SK-N-MC (cell line): Measurements from ENCODE around the gene MMRN2.

Experiments used
- DNase-seq: peaks from one replicate; pipeline ENCODE4 v3.0.0-alpha.2; 2011; ENCODE audit warnings: low read depth, low spot score
- H3K27ac ChIP-seq: fragments of 200-600 bp; sonication (generic); 2 replicates; pipeline ENCODE4 v1.5.1; 2016; ENCODE audit warnings: mixed run types
- H3K36me3 ChIP-seq: fragments of 200-600 bp; sonication (generic); 2 replicates; pipeline ENCODE4 v1.6.1; 2017; ENCODE audit warnings: antibody characterized with exemption, low read length, mixed read lengths; ENCODE audit not compliant: insufficient read depth
- H3K4me3 ChIP-seq: fragments of 200-600 bp; sonication (generic); 2 replicates; pipeline ENCODE4 v1.5.1; 2016
- H3K9ac ChIP-seq: fragments of 200-600 bp; sonication (generic); 2 replicates; pipeline ENCODE4 v1.8.0; 2017; ENCODE audit warnings: mixed run types, mixed read lengths; ENCODE audit not compliant: insufficient read length
- H3K9me3 ChIP-seq: fragments of 200-600 bp; sonication (generic); 2 replicates; pipeline ENCODE4 v1.6.1; 2017; ENCODE audit warnings: low read depth, mild to moderate bottlenecking, antibody characterized with exemption, low read length, moderate library complexity, mixed read lengths
- EZH2 ChIP-seq: fragments of 200-600 bp; sonication (generic); IDR thresholded peaks from one replicate; pipeline ENCODE4 v1.6.1; 2017; ENCODE audit warnings: antibody characterized with exemption
- FOXP2 ChIP-seq: optimal IDR thresholded peaks from 2 replicates; pipeline ENCODE3; 2011; ENCODE audit warnings: mild to moderate bottlenecking, moderate library complexity; ENCODE audit not compliant: insufficient read depth; ENCODE audit errors: extremely low read length, control extremely low read depth
- POLR2AphosphoS5 ChIP-seq: IDR thresholded peaks from 2 replicates; pipeline ENCODE4 v1.6.1; 2012; ENCODE audit warnings: mild to moderate bottlenecking, low read depth, low read length, borderline replicate concordance

Gene MMRN2

DNA sequence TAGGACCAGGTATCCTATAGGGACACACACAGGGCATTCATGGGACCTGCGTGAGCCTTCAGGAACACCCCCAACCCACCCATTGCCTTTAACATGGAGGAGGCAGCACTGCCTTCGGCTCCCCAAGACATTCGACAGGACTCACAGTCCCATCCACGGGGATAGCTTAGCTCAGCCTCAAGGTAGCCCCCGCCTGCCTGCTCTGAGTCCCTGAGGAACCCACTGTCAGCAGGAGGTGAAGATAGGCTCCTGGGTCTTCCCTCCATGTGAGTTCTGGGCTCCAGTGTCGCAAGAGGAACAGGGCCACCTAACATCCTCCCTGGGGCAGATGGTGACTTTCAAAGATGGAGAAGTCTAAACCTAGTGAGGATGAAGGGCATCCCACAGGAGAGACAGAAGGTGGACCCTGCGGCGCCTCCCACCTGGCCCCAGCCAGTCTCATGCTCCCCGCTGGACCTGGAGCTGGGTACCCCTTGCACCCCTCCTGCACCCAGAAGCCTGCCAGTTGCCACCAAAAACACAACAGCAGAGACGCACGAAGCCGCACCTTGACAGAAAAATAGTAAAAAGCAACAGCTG, 6.0 kb upstream of the MMRN2 start:
- Histone ChIP-seq H3K9ac (no peak overlapping the region), H3K4me3 (no peak overlapping the region), H3K36me3 (no peaks in the 10 kb centered on the region), H3K27ac (no peak overlapping the region), H3K9me3 (no peaks in the 10 kb centered on the region)
- DNase-seq: no peak
- TF ChIP-seq EZH2 (no peak), FOXP2 (no peak), POLR2AphosphoS5 (no peak)

DNA sequence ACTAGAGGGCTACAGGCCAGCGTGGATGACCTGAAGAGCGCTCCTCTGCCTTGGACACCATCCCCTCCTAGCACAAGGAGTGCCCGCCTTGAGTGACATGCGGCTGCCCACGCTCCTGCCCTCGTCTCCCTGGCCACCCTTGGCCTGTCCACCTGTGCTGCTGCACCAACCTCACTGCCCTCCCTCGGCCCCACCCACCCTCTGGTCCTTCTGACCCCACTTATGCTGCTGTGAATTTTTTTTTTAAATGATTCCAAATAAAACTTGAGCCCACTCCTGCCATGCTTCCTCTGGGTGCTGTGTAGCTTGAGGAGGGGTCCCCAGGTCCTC, 5.5 kb upstream of the MMRN2 start:
- Histone ChIP-seq H3K9me3 (no peaks in the 10 kb centered on the region), H3K4me3 (no peak overlapping the region), H3K9ac (no peak overlapping the region), H3K27ac (no peak overlapping the region), H3K36me3 (no peaks in the 10 kb centered on the region)
- TF ChIP-seq EZH2 (no peak), POLR2AphosphoS5 (no peak), FOXP2 (no peak)
- no peak for DNase-seq

DNA sequence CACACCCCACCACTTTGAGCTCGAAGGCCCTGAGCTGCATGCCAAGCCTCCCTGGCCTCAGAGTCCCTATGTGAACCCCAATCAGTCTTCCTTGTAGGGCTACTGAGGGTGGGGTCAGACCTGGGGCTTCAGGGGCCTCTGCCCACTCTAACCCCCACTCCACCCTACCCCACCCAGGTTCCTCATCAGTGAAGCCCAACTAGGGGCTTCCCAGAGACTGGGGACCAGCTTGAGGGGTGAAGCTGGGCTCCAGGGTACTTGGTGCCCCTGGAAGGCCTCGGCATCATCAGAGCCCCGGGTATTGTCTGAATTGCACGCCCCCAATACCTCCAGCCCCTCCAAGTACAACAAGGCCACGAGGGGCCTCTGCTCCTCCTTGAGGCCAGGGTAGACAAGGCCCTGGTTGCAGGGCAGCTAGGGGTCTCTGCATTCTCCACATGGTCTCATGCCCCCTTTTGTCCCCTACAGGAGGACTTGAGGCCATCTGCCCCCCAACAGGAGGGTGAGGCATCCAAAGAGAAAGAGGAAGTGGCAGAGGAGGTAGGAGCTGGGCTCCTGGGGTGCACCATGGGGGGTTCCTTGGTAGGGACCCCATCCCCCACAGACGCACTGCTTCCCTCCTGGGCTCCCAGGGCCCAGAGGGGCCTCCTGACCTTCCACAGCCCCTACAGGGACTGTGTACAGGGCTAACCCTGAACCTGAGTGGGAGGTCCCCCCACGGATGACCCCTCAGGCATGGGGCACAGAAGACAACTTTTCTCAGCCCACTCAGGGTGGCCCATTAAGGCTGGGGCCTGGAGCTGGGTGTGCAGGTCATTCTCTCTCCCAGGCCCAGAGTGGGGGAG, 4.9 kb upstream of the MMRN2 start:
- TF ChIP-seq FOXP2: no peak
- no peak for TF ChIP-seq EZH2
- TF ChIP-seq POLR2AphosphoS5: no peak
- no peak for DNase-seq
- Histone ChIP-seq H3K9me3 (no peaks in the 10 kb centered on the region), H3K36me3 (no peaks in the 10 kb centered on the region), H3K27ac (no peak overlapping the region), H3K9ac (no peak overlapping the region), H3K4me3 (no peak overlapping the region)

DNA sequence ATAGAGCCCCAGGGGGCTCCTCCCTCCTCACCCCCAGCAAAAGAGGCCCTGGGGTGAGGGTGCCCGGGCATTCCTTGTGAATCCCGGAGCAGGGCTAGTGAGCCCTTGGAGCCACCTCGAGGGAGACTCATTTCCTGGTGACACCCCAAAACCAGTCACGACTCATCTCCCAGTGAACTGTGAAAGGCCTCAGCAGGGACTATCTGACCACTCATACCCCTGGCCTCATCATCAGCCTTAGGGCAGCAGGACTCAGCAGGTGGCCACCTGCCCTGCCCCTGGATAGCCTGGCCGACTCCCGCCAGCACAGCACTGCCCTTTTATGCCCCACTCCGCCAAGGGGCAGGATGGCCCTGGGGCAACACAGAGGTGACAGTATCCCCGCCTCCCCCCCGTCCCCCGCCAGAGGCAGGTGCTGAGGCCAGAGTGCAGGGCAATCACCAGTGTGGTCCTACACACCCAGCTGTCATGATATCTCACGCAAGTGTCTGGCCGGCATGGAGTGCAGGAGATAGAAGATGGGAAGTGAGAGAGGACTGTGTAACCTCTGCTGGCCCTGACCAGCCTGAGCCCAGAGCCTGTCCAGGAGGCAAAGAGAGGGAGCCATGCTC, 4.2 kb upstream of the MMRN2 start:
- H3K36me3 ChIP-seq: no peaks in the 10 kb centered on the region
- TF ChIP-seq FOXP2 (no peak), EZH2 (no peak), POLR2AphosphoS5 (no peak)
- no peak for DNase-seq
- H3K9me3 ChIP-seq: no peaks in the 10 kb centered on the region
- H3K4me3 ChIP-seq: no peak overlapping the region
- no peak overlapping the region for H3K27ac ChIP-seq
- no peak overlapping the region for H3K9ac ChIP-seq

DNA sequence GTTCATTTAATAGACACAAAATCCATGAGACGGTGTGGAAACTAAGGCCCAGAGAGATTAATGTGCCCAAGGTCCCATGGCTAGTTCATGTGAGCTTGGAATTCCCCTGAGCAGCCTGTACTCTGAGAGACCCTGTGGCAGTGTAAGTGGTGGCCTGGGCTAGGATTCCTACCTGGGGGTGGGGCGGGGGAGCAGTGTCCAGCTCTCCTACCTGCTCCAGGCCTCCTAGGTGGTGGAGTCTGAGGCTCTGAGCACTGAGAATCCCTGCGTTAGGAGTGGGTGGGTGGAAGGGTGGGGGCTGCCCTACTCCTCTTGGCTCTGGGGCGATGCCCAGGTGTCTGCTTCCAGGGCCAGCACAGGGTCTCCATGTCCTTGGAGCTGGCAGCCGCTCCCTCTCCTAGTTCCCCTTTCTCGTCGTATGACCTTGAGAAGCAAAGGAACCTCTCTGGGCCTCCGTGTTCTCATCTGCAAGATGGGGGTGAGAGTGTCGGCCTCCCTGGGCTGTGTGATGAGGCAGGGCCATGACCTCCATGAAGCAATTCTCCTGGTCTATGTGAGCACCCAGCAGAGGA, 3.5 kb upstream of the MMRN2 start:
- Histone ChIP-seq H3K4me3 (no peak overlapping the region), H3K9me3 (no peaks in the 10 kb centered on the region), H3K9ac (no peak overlapping the region), H3K36me3 (no peaks in the 10 kb centered on the region), H3K27ac (no peak overlapping the region)
- TF ChIP-seq EZH2 (no peak), POLR2AphosphoS5 (no peak), FOXP2 (no peak)
- no peak for DNase-seq

DNA sequence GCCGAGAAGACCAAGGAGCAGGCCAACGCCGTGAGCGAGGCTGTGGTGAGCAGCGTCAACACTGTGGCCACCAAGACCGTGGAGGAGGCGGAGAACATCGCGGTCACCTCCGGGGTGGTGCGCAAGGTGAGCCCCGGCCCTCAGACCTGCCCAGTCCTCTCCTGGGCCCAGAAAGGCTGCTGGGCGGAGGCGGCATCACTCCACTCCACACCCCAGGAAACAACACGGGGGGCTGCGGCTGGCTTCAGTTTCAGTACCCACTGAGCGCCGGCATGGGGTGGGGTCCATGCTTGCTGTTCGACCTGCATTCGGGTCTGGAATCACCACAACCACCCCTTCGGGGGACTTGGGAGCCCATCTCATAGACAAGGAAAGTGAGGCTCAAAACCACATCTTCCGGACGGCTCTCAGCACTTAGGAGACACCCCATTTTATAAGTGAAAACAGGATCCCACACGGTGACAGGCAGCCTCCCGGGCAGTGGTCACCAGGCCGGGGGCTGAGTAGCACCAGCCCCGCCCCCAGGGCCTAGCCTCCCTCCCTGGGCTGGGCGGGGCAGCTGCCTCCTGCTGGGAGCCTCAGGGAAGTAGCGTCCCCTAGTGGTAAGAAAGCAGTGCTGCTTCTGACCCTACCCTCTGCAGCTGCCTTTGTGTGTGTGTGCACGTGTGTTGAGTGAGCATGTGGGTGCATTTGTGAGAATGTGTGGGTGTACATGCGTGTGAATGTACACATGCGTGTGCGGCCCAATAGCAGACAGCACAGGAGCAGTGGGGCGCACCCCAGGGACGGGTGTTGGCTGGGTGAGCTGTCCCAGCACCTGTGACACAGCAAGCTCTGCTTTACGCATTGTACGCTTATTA, 2.8 kb upstream of the MMRN2 start:
- H3K27ac ChIP-seq: no peak overlapping the region
- no peak overlapping the region for H3K4me3 ChIP-seq
- no peak for DNase-seq
- H3K9me3 ChIP-seq: no peaks in the 10 kb centered on the region
- H3K9ac ChIP-seq: no peak overlapping the region
- no peaks in the 10 kb centered on the region for H3K36me3 ChIP-seq
- TF ChIP-seq EZH2 (no peak), POLR2AphosphoS5 (no peak), FOXP2 (no peak)

DNA sequence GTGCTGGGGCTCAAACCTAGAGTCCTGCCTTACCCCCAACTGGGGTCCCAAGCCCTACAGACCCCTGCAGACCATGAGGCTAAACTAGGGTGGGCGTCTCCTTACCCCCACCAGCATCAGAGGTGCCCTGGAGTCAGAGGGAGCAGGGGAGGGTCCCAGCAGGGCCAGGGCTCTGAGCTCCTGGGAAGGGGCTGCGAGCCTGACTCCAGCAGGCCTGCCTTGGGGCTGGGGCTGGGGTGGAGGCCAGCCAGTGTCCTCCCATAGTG, 2.3 kb upstream of the MMRN2 start:
- H3K36me3 ChIP-seq: no peaks in the 10 kb centered on the region
- no peak for DNase-seq
- no peak overlapping the region for H3K27ac ChIP-seq
- TF ChIP-seq FOXP2 (no peak), POLR2AphosphoS5 (no peak), EZH2 (no peak)
- no peak overlapping the region for H3K9ac ChIP-seq
- H3K9me3 ChIP-seq: no peaks in the 10 kb centered on the region
- H3K4me3 ChIP-seq: no peak overlapping the region

DNA sequence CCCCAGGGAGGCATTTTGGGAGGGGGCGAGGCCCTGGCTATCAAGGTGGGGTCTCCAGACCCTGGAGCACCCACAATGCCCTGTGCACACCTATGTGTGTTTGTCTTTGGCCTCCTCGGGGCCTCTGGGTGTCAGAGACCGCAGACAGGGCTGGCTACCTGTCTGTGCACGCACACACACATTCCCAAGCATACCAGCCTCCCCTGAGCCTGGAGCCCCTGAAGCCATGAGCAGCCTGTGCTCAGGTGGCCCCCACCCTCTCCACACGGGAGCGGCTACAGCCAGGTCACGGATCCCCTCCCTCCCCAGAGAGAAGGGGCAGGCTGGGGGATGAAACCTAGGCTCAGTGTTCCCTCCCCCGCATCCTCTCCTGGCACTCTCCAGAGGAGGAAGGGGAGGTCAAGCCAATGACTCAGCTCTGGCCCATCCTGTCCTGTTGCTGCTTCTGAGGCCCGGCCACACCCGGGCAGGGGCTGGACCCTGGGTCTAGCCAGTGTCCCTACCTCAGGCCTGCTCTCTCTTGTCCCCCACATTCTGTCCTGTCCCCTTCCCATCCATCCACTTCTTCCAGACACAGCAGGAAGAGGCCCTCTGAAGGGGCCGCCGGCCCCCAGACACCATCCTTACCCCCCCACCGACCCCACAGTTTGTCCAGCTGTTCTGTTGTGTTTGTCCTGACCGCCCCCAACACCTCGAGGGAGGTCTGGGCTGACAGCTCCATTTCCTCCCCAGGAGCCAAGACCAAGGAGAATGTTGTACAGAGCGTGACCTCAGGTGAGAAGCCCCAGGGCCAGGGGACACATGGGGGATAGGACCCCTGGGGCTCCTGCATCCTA, 1.7 kb upstream of the MMRN2 start:
- Histone ChIP-seq H3K9ac (no peak overlapping the region), H3K9me3 (no peaks in the 10 kb centered on the region), H3K27ac (no peak overlapping the region), H3K4me3 (no peak overlapping the region), H3K36me3 (no peaks in the 10 kb centered on the region)
- DNase-seq: no peak
- TF ChIP-seq POLR2AphosphoS5 (no peak), EZH2 (no peak), FOXP2 (no peak)
